ENCODE results near the gene ADRM1. TPM values are rescaled to one million over a fixed set of nuclear protein-coding genes. Genes with fewer than 3 reads are reported as not detected.
A peak's percentile ranks its signal among the peaks of the same experiment; 100 is the strongest.

Gene ADRM1
- total and polyA plus RNA-seq, 12 donors: 67.7 to 192 (median 74.7) TPM

GRCh38 chr20:62315773-62316172 is 13.0 kb downstream of the ADRM1 start:
- Histone ChIP-seq H3K9me3 (no peaks in the 10 kb centered on the region), H3K4me3 (no peak overlapping the region), H3K36me3 (peaks cover 10 to 91% (median 75%) of the 10 kb centered on the region in 9 donors), H3K4me1 (no peaks in the 10 kb centered on the region), H3K27me3 (no peaks in the 10 kb centered on the region), H3K27ac (no peak overlapping the region)
- ATAC-seq (no peak), DNase-seq (no peak)
- no peak for TF ChIP-seq CTCF (IDR thresholded peaks at IDR 0.05)
- 94 to 95% methylated on average over 12 of the region's 12 CpGs for WGBS, 2 donors
- intact Hi-C loops (cut with DNase I): loop anchor here in 1 of 10 donors (5.0 kb wide), 1 partner anchor 37 kb away; no protein-coding TSS in a partner anchor

DNA sequence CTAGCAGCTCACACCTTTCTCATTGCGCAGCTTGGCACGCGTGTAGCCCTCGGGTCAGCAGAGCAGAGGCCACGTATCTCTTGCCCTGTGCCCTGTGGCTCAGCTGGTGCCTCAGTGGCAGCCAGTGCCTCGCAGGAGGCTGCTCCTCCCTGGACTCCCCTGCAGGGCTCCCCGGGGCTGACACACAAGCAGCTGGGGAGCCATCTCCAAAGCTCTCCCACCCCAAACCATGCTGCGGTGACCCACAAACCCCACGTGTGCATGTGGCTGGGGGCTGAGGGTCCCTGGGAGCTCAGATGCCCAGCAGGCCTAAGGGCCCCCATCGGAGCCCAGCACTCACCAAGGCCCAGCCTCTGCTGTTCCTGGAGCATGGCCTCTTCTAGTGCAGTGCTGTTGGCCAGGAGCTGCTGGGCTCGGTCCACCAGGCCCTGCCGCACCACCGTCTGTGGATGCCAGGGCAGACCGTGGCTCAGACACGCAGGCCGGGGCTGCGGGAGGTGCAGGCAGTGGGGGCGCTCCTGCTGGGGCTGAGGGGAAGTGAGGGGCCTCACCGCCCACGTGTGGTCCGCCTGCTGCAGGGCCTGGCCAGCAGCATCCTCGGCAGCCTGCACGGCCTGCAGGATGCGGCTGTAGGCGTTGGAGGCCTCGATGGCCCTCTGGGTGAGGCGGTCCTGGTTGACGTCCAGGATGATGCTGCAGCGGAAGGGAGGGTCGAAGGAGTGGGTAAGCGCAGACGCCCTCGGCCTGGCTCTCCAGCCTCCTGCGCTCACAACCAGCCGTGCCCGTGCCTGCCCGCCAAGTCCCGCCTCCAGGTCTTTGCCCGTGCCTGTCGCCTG is 13.8 kb downstream of the ADRM1 start:
- peaks cover 10 to 84% (median 70%) of the 10 kb centered on the region in 9 donors for H3K36me3 ChIP-seq
- no peak for TF ChIP-seq CTCF (IDR thresholded peaks at IDR 0.05)
- DNase-seq: no peak
- H3K27ac ChIP-seq: no peak overlapping the region
- intact Hi-C loops (cut with DNase I): loop anchor here in 1 of 10 donors (5.0 kb wide), 1 partner anchor 36 kb away; no protein-coding TSS in a partner anchor
- ATAC-seq: no peak
- no peaks in the 10 kb centered on the region for H3K27me3 ChIP-seq
- H3K4me3 ChIP-seq: no peak overlapping the region
- no peaks in the 10 kb centered on the region for H3K4me1 ChIP-seq
- H3K9me3 ChIP-seq: no peaks in the 10 kb centered on the region
- WGBS, 2 donors: 88% methylated on average over 40 of the region's 40 CpGs

- TF ChIP-seq CTCF (IDR thresholded peaks at IDR 0.05): no peak
- DNase-seq (peak in 1 of 2 donors; percentile 14), ATAC-seq (no peak)
- H3K4me3 ChIP-seq: no peak overlapping the region
- H3K27me3 ChIP-seq: no peaks in the 10 kb centered on the region
- H3K27ac ChIP-seq: no peak overlapping the region
- no peaks in the 10 kb centered on the region for H3K4me1 ChIP-seq
- intact Hi-C loops (cut with DNase I): loop anchor here in 1 of 10 donors (5.0 kb wide), 1 partner anchor 35 kb away; no protein-coding TSS in a partner anchor
- H3K36me3 ChIP-seq: peaks cover 10 to 84% (median 68%) of the 10 kb centered on the region in 9 donors
- no peaks in the 10 kb centered on the region for H3K9me3 ChIP-seq
- 84 to 87% methylated on average over 18 of the region's 18 CpGs for WGBS, 2 donors
Observed at GRCh38 chr20:62317167-62317655, 14.4 kb downstream of the ADRM1 start.

DNA sequence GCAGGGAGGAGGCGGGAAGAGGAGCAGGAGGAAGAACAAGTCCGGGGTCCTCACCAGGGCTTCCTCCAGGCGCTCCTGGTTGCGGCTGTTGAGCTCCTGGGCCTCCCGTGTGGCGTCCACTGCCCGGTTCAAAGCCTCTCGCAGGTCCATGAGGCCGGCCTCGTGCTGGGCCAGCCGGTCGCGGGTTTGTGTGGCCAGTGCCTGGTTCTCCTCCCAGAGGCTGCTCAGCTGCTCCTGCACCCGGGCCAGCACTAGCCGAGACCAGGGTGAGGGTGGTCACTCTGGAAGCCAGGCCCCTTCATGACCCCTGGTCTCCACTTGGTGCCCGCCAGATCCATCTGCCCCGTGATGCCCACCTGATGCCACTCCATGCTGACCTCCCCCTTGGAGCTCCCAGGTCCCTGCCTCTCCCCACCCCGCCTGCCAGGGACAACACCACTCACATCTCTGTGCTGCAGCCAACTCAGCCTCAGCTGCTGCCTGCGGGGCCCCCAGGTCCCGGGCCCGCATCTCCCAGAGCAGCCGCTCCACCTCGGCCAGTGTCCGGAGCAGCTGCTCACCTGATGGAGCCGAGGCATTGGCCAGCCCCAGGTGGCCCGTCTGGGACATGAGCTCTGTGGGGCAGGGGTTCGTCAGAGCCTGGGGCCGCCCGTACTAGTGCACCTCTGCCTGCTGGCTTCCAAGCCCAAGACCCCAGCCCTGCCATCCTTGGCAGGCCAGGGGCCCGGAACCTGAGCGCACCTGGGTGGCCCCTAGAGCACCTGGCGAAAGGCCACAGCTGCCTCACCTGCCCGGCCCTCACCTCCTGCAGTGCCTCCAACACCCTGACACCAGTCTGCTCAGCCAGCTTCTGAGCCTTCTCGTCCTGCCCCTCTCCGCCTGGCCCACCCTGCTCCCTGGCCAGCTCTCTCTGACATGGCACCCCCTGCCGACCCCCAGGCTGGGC is 15.9 kb downstream of the ADRM1 start:
- Histone ChIP-seq H3K9me3 (no peaks in the 10 kb centered on the region), H3K4me3 (no peak overlapping the region), H3K4me1 (no peaks in the 10 kb centered on the region), H3K36me3 (peaks cover 10 to 83% (median 62%) of the 10 kb centered on the region in 9 donors), H3K27ac (no peak overlapping the region), H3K27me3 (no peaks in the 10 kb centered on the region)
- DNase-seq: peak in 1 of 2 donors; percentile 12
- ATAC-seq: no peak
- intact Hi-C loops (cut with DNase I): loop anchor here in 1 of 10 donors (5.0 kb wide), 1 partner anchor 34 kb away; no protein-coding TSS in a partner anchor
- TF ChIP-seq CTCF (IDR thresholded peaks at IDR 0.05): no peak
- WGBS, 2 donors: 90 to 95% methylated on average over 36 of the region's 36 CpGs

All from heart right ventricle (tissue), 16 donors.